NCI-H460 (cell line): Measurements from ENCODE around the gene TTYH2. TPM values are rescaled to one million over a fixed set of nuclear protein-coding genes. Genes with fewer than 3 reads are reported as not detected.
"Not testable (repeated sequence)": the region's sequence is repeated elsewhere in the genome, so short reads cannot be mapped to it uniquely, and the experiment has no call there.

Experiments used
- DNase-seq: peaks from one replicate; pipeline ENCODE4 v3.0.0-alpha.2; 2016; ENCODE audit warnings: low read depth; ENCODE audit errors: extremely low read depth
- total RNA-seq: library from RNA; depleted of rRNA; stranded (reverse); fragments of >200 nt; shearing (Covaris generic); gene quantifications from 2 replicates; pipeline ENCODE4 v1.2.3, GENCODE V29; 2014

Gene TTYH2
- total RNA-seq, 1 experiment from 2014 or later, result 2.1 TPM

DNA sequence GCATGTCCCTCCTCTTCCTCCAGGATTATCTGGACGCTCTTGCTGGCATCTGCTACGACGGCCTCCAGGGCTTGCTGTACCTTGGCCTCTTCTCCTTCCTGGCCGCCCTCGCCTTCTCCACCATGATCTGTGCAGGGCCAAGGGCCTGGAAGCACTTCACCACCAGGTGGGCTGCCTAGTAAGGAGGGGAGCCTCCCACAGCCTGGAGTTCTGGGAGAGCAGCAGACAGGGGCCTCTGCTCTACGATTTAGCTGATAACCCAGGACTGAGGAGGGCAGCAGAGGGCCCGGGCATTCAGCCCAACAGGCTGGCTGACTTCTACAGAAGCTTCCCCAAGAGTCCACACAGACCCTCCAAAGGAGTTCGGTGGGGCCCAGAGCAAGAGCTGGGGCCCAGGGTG, 38.8 kb downstream of the TTYH2 start:
- DNase-seq, result no peak

- DNase-seq, result no peak
Measured at GRCh38 chr17:74253036-74253435, 39.7 kb downstream of the TTYH2 start.

DNA sequence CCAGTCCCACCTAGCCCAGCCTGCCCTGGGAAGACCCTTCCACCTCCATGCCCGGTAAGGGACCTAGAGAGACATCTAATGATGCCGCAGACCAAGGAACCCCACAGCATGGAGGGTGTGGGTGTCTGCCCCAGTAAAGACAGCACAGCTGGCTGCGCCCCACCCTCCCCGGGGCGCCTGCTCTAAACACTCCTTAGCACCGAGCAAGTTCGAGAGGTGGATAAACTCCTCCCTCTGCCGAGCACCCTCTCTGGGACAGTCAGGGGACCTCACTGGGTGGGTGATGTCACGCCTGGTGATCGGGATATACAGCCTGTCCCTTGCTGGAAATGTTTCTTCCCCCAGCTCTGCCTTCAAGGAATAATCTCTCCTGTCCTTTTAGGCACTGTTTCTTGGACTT, 43.9 kb downstream of the TTYH2 start:
- no peak for DNase-seq

DNA sequence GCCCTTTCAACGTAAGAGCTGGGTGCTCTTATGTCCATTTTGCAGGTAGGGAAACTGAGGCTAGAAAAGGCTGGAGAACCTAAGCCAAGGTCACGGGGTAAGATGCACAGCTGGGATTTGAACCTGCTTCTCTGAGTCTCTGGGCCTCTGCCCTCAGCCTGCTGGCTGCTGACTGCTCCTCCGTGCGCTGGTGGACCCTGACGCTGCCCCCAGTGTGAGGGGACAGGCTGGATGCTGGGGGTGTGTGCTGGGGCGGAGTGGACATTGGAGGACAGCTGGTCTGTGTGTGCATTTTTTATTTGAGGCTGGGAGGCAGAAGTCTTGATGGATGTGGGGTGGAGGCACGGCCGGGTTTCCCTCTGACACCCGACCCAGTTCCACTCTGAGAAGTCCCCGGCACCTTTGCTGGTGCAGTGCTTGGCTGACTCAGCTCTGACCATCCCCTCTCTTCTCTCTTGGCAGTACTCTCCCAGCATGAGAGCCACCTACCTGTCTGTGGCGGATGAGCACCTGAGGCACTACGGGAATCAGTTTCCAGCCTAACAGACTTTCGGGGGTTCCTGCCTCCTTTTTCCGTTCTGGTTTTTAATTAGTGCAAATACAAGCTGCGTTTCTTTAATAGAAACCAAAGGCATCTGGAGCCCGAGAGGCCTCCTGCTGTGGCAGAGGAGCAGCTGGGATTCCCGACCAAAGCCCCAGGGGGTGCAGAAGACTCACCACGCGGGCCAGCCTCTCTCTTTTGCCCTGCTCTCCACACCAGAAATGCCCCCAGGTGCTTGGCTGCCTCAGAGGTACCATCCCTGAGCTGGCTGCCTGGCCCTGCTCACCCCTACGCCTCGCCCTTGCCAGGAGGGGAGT, 46.5 kb downstream of the TTYH2 start:
- no peak for DNase-seq

- DNase-seq, result no peak
Measured at GRCh38 chr17:74260525-74260850, 47.1 kb downstream of the TTYH2 start.

GRCh38 chr17:74262601-74263000, 49.2 kb downstream of the TTYH2 start:
- no peak for DNase-seq

GRCh38 chr17:74267054-74267453, 53.7 kb downstream of the TTYH2 start:
- DNase-seq, result not testable (repeated sequence)

- no peak for DNase-seq
Measured at GRCh38 chr17:74267579-74267978, 54.2 kb downstream of the TTYH2 start.

- DNase-seq, result no peak
Measured at GRCh38 chr17:74267987-74268499, 54.7 kb downstream of the TTYH2 start.

- no peak for DNase-seq
Measured at GRCh38 chr17:74268558-74268957, 55.2 kb downstream of the TTYH2 start.

DNA sequence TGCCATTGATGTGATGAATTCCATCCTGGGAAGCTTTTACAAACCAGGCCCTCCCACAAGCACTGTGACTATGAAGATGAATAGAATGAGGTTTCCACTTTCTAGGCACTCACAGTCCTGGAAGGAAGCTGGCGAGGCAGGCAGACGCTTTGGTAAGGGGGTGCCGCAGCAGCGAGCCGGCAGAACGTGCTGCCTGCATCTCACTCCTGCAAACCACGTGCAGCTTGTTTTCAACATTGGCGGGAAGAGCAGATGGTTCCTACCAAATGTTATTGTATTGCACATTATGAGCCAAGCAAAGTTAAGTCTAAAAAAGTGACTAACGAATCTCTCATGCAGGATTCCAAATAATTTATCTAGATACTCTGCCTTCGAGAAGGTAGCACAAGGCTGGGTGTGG, 57.0 kb downstream of the TTYH2 start:
- no peak for DNase-seq

DNA sequence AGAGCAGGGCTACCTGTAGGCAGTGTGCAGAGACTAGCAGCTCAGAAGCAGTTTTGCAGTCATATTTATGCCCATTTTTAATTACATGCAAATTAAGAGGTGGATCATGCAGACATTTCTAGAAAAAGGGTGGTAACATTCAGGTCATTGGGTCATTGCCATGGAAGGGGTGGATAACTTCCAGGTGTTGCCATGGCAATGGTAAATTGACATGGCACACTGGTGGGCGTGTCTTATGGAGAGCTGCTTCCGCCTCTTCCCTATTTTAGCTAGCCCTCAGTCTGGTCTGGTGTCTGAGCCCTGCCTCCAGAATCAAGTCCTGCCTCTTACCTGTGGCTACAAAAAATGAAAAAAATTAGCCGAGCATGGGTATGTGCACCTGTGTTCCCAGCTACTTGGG, 57.9 kb downstream of the TTYH2 start:
- DNase-seq, result no peak

DNA sequence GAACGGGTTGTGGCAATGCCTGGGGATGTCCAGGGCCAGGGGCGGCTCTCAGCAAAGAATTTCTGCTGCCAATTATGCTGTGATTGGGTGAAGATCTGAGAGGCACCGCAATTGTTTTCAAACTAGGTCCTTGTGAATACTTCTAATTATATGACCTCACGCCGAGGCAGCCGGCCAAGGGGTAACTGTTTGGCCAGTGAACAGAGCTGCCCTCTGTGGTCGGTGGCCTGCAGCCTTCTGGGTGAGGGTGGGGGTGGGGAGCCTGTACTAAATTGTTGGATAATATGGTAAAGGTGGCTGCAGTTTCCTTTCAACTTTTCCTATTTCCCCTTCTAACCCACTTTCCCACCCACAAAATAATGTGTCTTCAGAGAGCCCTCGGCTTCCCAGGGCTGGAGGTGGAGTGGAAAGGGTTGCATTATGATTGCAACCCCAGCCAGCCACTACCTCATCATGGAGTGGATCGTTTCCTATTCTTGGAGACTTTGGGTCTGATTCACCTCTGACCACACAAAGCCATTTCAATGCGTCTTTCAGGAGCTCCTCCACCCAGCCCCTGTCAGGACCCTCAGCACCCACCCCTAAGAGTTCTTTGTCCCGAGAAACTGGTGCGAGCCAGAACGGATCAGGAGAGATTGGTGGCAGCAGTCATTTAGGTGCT, 58.7 kb downstream of the TTYH2 start:
- DNase-seq, result no peak

GRCh38 chr17:74272731-74273201, 59.4 kb downstream of the TTYH2 start:
- no peak for DNase-seq

GRCh38 chr17:74274060-74274708, 60.8 kb downstream of the TTYH2 start, which contains the start of gene DNAI2:
DNAI2 (plus strand) TSS chr17:74274234; CDS start chr17:74281818, 7,584 bp downstream.
- DNase-seq, result no peak

DNA sequence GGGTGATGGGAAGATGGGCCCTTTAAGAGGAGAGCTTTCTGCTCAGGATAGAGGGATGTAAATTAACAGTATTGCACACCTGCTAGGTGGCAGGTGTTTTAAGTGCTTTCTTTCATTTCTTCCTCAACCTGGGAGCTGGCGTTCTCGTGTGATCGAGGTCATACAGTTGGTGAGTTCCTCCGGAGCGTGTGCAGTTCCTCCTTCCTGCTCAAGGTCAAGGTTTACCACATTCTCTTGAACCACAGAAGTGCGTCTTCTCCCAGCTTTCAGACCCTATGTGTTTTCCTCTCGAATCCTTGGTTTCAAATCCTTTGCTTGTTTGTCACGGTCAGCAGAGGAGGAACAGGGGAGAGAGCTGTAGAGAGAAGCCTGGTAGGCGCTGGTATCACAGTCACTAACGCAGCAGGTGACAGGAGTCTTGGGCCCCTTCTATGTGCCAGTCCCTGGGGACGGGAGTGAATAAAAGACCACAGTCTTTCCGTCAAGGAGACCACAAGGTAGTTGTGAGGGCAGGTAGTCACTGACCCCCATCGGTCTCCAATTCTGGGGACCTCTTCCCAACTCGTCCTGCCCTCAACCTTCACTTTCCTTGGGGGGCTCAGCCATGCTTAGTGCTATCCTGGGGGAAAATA, 61.5 kb downstream of the TTYH2 start:
- no peak for DNase-seq

DNA sequence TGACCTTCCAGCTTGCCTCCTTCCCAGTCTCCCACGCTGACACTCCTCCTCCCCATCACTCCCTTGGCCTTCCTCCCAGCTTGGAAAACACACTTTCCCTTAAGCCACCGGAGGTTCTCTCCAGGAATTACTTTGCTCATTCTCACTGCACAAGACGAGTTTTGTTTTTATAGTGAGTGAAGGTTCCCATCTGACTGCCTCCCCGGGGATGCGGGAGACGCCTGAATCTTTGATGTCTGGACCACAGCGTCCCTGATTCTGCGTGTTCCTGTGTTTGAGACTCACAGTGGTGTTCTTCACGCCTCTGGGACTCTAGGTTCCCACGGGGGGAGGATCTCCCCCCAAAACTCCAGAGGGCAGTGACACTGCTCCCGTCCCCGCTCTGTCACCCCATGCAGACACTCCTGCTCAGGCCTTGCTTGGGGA, 62.7 kb downstream of the TTYH2 start:
- no peak for DNase-seq

- no peak for DNase-seq
Measured at GRCh38 chr17:74276541-74277009, 63.2 kb downstream of the TTYH2 start.

- DNase-seq, result no peak
Measured at GRCh38 chr17:74277935-74278334, 64.6 kb downstream of the TTYH2 start.

- DNase-seq, result not testable (repeated sequence)
Measured at GRCh38 chr17:74279617-74280016, 66.2 kb downstream of the TTYH2 start.

GRCh38 chr17:74280093-74280513, 66.7 kb downstream of the TTYH2 start:
- DNase-seq, result no peak
